ENCODE results near the gene BRCA1.

DNA sequence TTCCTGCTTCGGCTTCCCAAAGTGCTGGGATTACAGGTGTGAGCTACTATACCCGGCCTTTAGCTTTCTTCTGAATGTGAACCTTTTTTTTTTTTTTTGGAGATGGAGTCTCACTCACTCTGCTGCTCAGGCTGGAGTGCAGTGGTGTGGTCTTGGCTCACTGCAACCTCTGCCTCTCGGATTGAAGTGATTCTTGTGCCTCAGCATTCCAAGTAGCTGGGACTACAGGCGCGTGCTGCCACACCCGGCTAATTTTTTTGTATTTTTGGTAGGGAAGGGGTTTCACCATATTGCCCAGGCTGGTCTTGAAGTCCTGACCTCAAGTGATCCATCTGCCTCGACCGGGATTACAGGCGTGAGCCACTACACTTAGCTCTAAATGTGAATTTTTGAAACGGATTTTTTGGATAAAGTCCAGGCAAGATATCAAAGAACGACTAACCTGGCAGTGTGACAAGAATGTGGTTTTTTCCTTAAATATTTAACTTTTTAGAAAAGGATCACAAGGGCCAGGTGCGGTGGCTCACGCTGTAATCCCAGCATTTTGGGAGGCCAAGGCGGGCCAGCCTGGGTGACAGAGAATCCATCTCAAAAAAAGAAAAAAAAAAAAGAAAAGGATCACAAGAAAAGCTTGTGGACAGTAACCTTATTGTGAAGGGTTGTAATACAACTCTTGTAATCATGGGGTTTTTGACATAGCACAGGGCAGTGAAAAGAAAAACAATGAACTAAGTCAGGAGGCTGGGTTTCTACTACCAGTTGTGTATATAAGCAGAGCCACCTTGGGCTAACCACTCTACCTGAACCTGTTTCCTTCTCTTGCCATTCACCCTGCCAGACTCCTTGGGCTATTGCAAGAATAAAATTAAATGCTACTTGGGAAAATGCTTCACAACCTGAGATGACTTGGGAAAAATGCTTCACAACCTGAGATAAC lies 6.2 kb downstream of the BRCA1 start:
- TF ChIP-seq, protein P1, sequence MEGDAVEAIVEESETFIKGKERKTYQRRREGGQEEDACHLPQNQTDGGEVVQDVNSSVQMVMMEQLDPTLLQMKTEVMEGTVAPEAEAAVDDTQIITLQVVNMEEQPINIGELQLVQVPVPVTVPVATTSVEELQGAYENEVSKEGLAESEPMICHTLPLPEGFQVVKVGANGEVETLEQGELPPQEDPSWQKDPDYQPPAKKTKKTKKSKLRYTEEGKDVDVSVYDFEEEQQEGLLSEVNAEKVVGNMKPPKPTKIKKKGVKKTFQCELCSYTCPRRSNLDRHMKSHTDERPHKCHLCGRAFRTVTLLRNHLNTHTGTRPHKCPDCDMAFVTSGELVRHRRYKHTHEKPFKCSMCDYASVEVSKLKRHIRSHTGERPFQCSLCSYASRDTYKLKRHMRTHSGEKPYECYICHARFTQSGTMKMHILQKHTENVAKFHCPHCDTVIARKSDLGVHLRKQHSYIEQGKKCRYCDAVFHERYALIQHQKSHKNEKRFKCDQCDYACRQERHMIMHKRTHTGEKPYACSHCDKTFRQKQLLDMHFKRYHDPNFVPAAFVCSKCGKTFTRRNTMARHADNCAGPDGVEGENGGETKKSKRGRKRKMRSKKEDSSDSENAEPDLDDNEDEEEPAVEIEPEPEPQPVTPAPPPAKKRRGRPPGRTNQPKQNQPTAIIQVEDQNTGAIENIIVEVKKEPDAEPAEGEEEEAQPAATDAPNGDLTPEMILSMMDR (IDR thresholded peaks at IDR 0.05; ENCODE audit: low read depth, low read length): no peak
- TF ChIP-seq, protein P2, sequence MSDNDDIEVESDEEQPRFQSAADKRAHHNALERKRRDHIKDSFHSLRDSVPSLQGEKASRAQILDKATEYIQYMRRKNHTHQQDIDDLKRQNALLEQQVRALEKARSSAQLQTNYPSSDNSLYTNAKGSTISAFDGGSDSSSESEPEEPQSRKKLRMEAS (IDR thresholded peaks at IDR 0.05; ENCODE audit: low read depth, low read length): no peak
